Gastrocnemius medialis (tissue), 4 donors: Measurements from ENCODE around the gene ARFGEF3. TPM values are rescaled to one million over a fixed set of nuclear protein-coding genes. Genes with fewer than 3 reads are reported as not detected.

Source experiments
- ATAC-seq, 2 donors: fragments of 150-250 bp; one replicate each; pipeline ENCODE4 v1.9.1; 2016
- DNase-seq, 2 donors: peaks; one replicate each; pipeline ENCODE4 v3.0.0-alpha.2; 2019
- H3K27ac ChIP-seq, 4 donors: fragments of 200-600 bp; sonication (generic); 1 replicate in 1 of 4; 2 replicates in 3 of 4; pipeline ENCODE4 v1.5.1; 2016 to 2018; ENCODE audit warnings: mild to moderate bottlenecking in 2 of 4, moderate library complexity in 1 of 4
- H3K27me3 ChIP-seq, 3 donors: fragments of 200-600 bp; sonication (generic) in 2 of 3; 1 replicate in 1 of 3; 2 replicates in 2 of 3; pipeline versions ENCODE4 v1.5.1 to v1.6.0; 2016 to 2019; ENCODE audit warnings: mild to moderate bottlenecking in 1 of 3, moderate library complexity in 1 of 3
- H3K36me3 ChIP-seq, 2 donors: fragments of 200-600 bp; sonication (generic) in 1 of 2; one replicate each; pipeline ENCODE4 v1.5.1; 2017 to 2018
- H3K4me1 ChIP-seq, 2 donors: fragments of 200-600 bp; sonication (generic) in 1 of 2; one replicate each; pipeline ENCODE4 v1.5.1; 2016 to 2017; ENCODE audit warnings: mild to moderate bottlenecking in 2 of 2
- H3K4me3 ChIP-seq, 4 donors: fragments of 200-600 bp; sonication (generic) in 3 of 4; 1 replicate in 1 of 4; 2 replicates in 3 of 4; pipeline ENCODE4 v1.5.1; 2016 to 2019; ENCODE audit warnings: mild to moderate bottlenecking in 2 of 4
- H3K9me3 ChIP-seq, 3 donors: fragments of 200-600 bp; sonication (generic) in 2 of 3; 1 replicate in 1 of 3; 2 replicates in 2 of 3; pipeline ENCODE4 v1.5.1; 2016 to 2019
- CTCF ChIP-seq, 5 experiments: fragments of 450-650 bp in 3 of 5; fragments of 200-600 bp in 2 of 5; sonication (generic) in 2 of 5; IDR thresholded peaks in 4 of 5; conservative IDR thresholded peaks in 1 of 5; 1 replicate in 4 of 5; 2 replicates in 1 of 5; pipeline ENCODE4 v1.5.1; 2016 to 2019; ENCODE audit warnings: antibody characterized with exemption in 5 of 5, mild to moderate bottlenecking in 3 of 5, moderate library complexity in 3 of 5
- POLR2A ChIP-seq, 2 donors: fragments of 450-650 bp; IDR thresholded peaks; one replicate each; pipeline ENCODE4 v1.6.1; 2017; ENCODE audit warnings: antibody characterized with exemption in 2 of 2, mild to moderate bottlenecking in 2 of 2, moderate library complexity in 2 of 2
- in situ Hi-C, 4 donors: fragments of 200-750 bp; cut with MboI; loops; one replicate each; pipeline versions ENCODE4 v1.15.0 to v1.8.0; 2017; ENCODE audit warnings: low sequenced_read_pairs in 4 of 4
- intact Hi-C: fragments of 100-400 bp; cut with DNase I; formaldehyde crosslinking; loops from one replicate; pipeline ENCODE4 v1.15.1; 2023; ENCODE audit warnings: low total_unique reads
- total RNA-seq, 4 donors: library from RNA; depleted of rRNA; stranded (reverse); fragments of >200 nt; gene quantifications; one replicate each; pipeline versions ENCODE4 v1.1.0 to v1.2.3, GENCODE V29; 2016

The ARFGEF3 gene
- total RNA-seq, 4 donors from 2014 or later = 0.40 to 0.78 (median 0.52) TPM

- ATAC-seq = no peak
- in situ Hi-C loops (no loop called here), intact Hi-C loops (no loop called here)
- H3K4me3 ChIP-seq = no peak overlapping the region
- TF ChIP-seq POLR2A (IDR thresholded peaks at IDR 0.05) = no peak
- no peak for TF ChIP-seq CTCF (IDR thresholded peaks at IDR 0.05 in 4 of 5, conservative IDR thresholded peaks at IDR 0.05 in 1 of 5)
- DNase-seq = no peak
- no peaks in the 10 kb centered on the region for H3K4me1 ChIP-seq
- no peaks in the 10 kb centered on the region for H3K9me3 ChIP-seq
- no peaks in the 10 kb centered on the region for H3K27me3 ChIP-seq
- no peaks in the 10 kb centered on the region for H3K36me3 ChIP-seq
- H3K27ac ChIP-seq = no peak overlapping the region
These were observed 169.7 kb downstream of the ARFGEF3 start for GRCh38 chr6:138331444-138331843.

- ATAC-seq (no peak), DNase-seq (no peak)
- Histone ChIP-seq H3K27me3 (no peaks in the 10 kb centered on the region), H3K4me1 (no peaks in the 10 kb centered on the region), H3K4me3 (no peak overlapping the region), H3K27ac (no peak overlapping the region), H3K36me3 (no peaks in the 10 kb centered on the region), H3K9me3 (no peaks in the 10 kb centered on the region)
- in situ Hi-C loops = no loop called here
- TF ChIP-seq POLR2A (IDR thresholded peaks at IDR 0.05) (no peak), CTCF (IDR thresholded peaks at IDR 0.05 in 4 of 5, conservative IDR thresholded peaks at IDR 0.05 in 1 of 5) (no peak)
- intact Hi-C loops = no loop called here
These were observed 170.2 kb downstream of the ARFGEF3 start for GRCh38 chr6:138331984-138332383.

- no peak overlapping the region for H3K27ac ChIP-seq
- no peaks in the 10 kb centered on the region for H3K27me3 ChIP-seq
- no peak for DNase-seq
- no peaks in the 10 kb centered on the region for H3K9me3 ChIP-seq
- H3K4me3 ChIP-seq = no peak overlapping the region
- H3K36me3 ChIP-seq = no peaks in the 10 kb centered on the region
- no peak for ATAC-seq
- intact Hi-C loops (no loop called here), in situ Hi-C loops (no loop called here)
- TF ChIP-seq POLR2A (IDR thresholded peaks at IDR 0.05) (no peak), CTCF (IDR thresholded peaks at IDR 0.05 in 4 of 5, conservative IDR thresholded peaks at IDR 0.05 in 1 of 5) (no peak)
- H3K4me1 ChIP-seq = no peaks in the 10 kb centered on the region
These were observed 172.3 kb downstream of the ARFGEF3 start for GRCh38 chr6:138334000-138334399.

GRCh38 chr6:138334963-138335362 is 173.2 kb downstream of the ARFGEF3 start:
- DNase-seq (no peak), ATAC-seq (no peak)
- H3K27ac ChIP-seq = no peak overlapping the region
- no peaks in the 10 kb centered on the region for H3K36me3 ChIP-seq
- in situ Hi-C loops = no loop called here
- no peaks in the 10 kb centered on the region for H3K4me1 ChIP-seq
- no peak overlapping the region for H3K4me3 ChIP-seq
- intact Hi-C loops = no loop called here
- no peaks in the 10 kb centered on the region for H3K27me3 ChIP-seq
- no peaks in the 10 kb centered on the region for H3K9me3 ChIP-seq
- TF ChIP-seq POLR2A (IDR thresholded peaks at IDR 0.05) = no peak
- no peak for TF ChIP-seq CTCF (IDR thresholded peaks at IDR 0.05 in 4 of 5, conservative IDR thresholded peaks at IDR 0.05 in 1 of 5)

- no peak for TF ChIP-seq CTCF (IDR thresholded peaks at IDR 0.05 in 4 of 5, conservative IDR thresholded peaks at IDR 0.05 in 1 of 5)
- no peak for TF ChIP-seq POLR2A (IDR thresholded peaks at IDR 0.05)
- Histone ChIP-seq H3K9me3 (no peaks in the 10 kb centered on the region), H3K4me3 (no peak overlapping the region), H3K27me3 (no peaks in the 10 kb centered on the region), H3K27ac (no peak overlapping the region), H3K36me3 (no peaks in the 10 kb centered on the region), H3K4me1 (no peaks in the 10 kb centered on the region)
- intact Hi-C loops (no loop called here), in situ Hi-C loops (no loop called here)
- ATAC-seq (no peak), DNase-seq (no peak)
These were observed 174.5 kb downstream of the ARFGEF3 start for GRCh38 chr6:138336221-138336620.
